GM21576 (cell line): Measurements from ENCODE around the gene MLXIP.
"Not testable (repeated sequence)": the region's sequence is repeated elsewhere in the genome, so short reads cannot be mapped to it uniquely, and the experiment has no call there.

ENCODE experiments used
- ATAC-seq: cut with Tn5 transposase; IDR thresholded peaks from one replicate; pipeline ENCODE4 v1.9.1; 2021; ENCODE audit warnings: mild to moderate bottlenecking, moderate library complexity; ENCODE audit not compliant: unreplicated experiment

The MLXIP gene

DNA sequence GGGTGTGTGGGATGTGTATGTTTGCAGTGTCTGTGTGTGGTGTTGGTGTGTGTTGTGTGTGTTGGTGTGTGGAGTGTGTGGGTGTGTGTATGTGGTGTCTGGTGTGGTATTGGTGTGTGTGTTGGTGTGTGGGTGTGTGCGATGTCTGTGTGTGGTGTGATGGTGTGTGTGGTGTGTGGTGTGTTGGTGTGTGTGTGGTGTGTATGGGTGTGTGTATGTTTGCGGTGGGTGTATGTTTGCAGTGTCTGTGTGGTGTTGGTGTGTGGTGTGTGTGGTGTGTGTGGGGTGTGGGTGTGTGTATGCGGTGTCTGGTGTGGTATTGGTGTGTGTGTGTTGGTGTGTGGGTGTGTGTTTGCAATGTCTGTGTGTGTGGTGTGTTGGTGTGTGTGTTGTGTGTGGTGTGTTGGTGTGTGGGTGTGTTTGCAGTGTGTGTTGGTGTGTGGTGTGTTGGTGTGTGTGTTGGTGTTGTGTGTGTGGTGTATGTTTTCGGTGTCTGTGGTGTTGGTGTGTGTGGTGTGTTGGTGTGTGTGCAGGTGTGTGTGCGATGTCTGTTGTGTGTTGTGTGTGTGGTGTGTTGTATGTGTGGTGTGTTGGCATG, 15.7 kb downstream of the MLXIP start:
- no peak for ATAC-seq

DNA sequence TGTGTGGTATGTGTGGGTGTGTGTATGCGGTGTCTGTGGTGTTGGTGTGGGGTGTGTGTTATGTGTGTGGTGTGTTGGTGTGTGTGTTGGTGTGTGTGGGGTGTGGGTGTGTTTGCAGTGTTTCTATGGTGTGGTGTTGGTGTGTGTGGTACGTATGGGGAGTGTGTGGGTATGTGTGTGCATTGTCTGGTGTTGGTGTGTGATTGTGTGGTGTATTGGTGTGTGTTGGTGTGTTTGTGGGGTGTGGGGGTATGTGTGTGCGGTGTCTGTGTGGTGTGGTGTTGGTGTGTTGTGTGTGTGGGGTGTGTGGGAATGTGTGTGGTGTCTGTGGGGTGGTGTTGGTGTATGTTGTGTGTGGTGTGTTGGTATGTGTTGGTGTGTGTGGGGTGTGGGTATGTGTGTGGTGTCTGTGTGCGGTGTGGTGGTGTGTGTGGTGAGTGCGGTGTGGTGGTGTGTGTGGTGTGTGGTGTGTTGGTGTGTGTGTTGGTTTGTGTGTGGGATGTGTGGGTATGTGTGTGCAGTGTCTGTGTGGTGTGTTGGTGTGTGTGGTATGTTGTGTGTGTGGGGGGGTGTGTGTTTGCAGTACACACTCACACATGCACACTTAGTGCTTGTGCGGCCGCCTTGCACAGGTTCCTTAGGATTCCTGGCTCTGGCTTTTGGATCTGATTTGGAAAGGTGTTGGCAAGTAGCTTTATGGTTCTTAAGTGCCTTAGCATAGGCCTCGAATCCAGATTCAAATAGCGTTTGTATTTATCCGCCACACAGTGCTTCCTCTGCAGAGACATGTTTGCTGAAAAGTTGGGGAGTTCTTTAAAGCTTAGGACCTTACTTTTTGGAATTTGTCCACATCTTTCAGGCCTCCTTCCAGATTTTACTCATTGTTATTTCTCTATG, 16.4 kb downstream of the MLXIP start:
- ATAC-seq: no peak

DNA sequence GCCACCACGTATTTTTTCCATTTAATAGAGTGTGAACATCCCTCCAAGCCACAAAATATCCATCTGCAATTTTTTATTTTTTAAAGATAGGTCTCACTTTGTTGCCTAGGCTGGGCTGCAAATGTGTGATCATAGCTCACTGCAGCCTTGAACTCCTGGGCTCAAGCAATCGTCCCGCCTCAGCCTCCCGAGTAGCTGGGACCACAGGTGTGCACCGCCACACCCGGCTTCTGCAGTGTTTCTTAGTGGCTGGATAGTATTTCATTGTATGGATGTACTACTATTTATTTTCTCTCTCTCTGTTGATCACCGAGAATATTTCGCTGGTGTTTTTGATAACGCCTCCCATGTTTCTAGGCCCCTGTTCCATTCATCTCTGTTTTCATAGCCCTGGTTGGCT, 17.5 kb downstream of the MLXIP start:
- no peak for ATAC-seq

DNA sequence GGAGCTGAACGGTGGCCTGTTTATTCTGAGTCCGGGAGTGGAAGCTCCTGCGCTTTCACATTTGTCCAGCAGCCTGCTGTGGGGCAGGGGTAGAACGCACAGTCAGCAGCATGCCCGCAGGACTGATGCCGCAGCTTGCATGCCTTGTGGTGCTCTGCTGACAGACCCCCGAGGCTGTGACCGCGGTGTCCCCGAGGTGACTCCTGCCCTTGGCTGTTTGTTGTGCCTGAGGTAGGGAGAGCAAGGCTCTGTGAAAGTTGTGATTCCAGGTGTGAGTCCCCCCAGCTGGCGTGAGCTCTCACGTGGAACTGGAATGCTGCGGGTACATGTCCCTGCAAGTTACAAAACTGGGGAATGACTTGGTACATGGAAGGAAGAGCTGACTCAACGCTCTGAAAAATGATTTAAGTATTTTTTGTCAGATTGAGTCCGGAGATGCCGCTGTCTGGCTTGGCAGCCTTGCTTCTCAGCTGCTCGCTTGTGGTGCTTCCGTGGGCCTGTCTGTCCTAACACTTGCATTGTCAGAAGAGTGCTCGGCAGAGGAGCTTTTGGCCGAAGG, 18.1 kb downstream of the MLXIP start:
- ATAC-seq: no peak

DNA sequence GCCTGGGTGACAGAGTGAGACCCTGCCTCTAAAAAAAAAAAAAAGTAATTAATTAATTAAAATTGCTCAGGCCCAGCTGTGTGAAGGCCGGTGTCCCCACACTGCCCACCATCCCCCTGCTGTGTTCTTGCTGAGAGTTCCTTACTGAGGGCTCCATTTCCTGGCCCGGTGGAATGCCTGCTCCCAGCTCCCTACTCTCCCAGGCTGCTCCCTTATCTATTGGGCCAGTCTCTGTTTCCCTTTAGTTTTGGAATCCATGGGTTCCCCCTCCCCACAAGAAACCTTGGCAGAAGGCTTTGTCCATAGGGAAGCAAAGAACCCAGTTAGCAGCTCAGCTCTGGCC, 19.0 kb downstream of the MLXIP start:
- ATAC-seq: no peak

DNA sequence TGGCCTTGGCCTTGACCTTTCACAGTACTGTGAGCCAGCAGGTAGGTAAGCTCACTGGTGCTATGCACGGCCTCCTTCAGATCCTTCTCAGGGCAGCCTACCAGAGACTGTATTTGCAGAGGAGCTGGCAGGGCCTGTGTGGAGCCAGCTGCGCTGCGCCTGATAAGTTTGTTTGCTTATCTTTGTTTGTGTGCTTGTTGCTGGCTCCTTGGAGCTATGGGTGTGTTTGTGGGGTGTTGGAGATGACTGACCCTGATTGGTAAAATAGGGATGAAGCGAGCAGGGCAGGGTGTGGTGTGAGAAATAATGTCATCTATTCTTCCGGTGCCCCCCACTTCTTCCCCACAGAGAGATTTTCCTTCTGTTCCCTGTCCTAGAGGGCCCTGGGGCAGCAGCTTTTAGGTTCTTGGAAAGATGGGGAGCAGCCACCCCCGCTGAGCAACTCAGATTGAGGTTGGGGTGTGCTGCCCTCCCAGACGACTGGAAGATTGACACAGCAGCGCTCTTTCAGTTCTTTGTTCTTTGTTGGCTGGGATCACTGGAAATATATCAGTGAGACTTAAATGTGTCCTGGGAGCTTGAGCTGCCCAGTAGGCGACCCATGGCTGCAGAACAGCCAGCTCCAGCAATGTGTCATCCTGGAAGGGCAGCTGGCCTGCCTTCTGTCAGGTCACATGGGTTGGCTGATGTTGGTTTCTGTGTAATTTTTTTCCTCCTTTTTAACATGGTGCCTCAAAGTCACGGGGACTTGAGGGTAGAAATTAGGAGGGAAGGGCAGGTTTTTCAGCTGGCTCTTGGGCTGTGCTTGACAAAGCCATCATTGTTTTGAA, 19.6 kb downstream of the MLXIP start:
- ATAC-seq: no peak

DNA sequence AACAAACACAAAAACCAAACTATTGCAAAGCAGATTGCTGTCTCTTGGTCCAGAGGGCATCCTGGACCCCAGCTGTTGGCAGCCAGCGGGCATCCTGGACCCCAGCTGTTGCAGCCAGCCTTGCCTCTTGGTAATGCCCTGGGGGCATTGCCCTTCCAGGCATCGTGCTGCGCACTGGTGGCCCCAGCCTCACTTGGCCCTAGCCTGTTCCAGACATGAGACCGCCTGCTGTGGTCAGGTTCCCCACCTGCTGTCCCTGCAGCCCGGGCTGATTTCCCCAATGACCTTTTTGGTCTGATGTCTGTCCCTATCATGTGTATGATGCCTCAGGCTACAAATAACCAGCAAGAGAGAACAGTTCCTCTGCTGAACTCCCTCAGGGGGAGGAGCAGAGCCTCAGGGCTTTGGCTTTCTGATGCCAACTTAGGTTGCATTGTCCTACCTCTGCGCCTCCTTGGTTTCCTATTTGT, 20.8 kb downstream of the MLXIP start:
- no peak for ATAC-seq

DNA sequence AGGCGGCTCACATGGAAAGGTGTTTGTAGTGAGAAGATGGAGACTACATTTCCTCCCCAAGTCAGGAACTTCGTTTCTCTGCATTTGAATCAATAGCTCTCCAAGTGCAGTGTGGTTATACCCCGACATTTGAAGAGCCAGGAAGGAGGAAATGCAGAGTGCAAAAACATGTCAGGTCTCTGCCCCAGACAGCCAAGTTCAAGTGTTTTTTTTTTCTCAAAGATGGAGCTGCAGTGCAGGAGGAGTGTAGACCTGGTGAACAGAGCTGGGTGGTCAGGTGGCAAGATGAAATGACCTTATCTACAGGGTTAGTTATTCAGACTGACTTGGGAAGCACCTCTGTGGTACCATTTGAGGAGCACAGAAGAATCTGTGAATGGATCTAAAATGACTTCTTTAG, 21.3 kb downstream of the MLXIP start:
- no peak for ATAC-seq

DNA sequence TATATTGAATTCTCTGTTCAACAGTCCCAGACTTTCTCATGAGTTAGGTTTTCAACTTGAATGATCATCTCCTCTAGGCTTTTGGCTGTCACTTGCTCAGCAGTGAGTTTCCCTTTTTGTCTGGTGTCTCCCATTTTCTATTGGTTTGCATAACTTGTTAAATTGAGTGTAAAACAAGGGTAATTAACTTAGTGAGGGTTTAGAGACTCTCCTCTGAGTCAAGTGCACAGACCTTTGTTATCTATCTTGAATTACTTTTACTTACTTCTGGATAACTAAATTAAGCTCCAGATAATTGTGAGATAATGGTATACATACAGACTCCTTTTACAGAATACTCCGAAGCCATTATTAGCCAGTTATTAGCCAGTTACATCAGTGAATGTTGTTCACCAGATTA, 22.0 kb downstream of the MLXIP start:
- no peak for ATAC-seq

DNA sequence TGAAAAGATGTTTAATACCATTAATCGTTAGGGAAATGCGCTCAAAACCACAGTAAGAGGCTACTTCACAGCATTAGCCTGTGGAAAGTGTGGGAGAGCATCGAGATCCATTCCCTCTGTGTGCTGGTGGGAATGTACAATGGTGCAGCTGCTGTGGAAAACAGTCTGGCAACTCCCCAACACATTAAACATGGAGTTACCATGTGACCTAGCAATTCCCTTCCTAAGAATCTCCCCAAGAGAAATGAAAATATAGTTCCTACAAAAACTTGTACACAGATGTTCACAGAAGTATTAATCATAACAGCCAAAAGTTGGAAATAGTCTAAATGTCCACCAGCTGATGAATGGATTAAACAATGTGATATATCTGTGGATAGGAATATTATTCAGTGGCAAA, 23.8 kb downstream of the MLXIP start:
- ATAC-seq: no peak

DNA sequence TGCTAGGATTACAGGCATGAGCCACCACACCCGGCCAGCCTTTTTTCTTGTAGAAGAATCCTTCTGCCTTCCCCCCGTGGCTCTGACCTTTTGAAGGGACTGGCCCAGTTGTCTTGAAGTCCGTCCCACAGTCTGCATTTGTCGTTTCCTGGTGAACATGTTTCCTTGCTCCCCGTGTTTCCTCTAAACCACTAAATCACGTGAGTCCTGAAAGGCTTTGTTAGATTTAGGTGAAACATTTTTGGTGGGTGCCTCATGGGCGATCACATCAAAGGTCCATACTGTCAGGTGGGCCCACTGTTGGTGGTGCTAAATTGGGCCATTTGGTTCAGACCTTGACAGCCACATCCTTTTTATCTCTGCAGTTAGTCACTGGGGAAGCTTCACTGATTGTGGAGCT, 26.3 kb downstream of the MLXIP start:
- no peak for ATAC-seq

DNA sequence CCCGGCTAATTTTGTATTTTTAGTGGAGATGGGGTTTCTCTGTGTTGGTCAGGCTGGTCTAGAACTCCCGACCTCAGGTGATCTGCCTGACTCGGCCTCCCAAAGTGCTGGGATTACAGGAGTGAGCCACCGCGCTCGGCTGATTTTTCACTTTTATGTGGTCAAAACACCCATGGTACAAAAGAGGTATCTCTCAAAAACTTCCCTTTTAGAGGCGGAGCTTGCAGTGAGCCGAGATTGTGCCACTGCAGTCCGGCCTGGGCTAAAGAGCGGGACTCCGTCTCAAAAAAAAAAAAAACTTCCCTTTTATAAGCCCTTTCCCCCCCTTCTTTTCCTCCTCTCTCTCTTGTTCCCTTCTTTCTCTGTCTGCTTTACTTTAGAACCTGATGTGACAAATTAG, 26.9 kb downstream of the MLXIP start:
- ATAC-seq: not testable (repeated sequence)

DNA sequence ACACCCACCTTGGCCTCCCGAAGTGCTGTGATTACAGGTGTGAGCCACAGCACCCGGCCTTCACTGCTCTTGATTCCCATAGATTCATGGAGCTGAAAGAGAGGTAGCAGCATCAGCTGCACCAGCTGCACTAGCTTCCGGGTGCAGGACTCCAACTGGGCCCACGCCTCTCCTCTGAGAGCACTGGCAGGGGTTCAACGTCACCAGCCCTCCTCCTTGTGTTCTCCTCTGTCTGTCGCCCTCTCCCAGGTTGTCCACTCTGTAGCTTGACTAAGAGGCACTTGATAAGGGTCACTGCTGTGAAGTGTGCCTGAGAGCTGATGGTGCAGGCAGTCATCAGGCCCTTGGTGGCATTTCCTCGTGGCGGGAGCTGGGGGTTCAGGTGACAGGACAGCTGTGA, 28.3 kb downstream of the MLXIP start:
- no peak for ATAC-seq

DNA sequence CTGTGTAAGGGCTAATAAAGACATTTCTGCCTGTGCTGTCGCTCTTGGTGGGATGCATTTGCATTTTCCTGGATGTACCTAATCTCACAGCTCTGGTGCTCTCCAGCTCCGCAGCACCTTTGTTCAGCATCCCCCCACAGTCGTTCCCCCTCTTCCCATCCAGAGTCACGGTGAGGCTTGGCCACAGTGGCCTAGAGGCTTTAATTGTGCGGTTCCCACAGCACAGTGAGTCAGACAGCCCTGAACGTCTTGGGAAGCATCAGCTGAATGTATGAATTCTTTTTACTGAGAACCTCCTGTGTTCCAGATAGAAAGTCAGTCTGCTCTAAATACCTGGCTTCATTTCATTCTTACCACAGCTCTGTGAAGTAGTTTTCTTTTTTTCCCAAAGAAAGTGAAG, 28.7 kb downstream of the MLXIP start:
- no peak for ATAC-seq

DNA sequence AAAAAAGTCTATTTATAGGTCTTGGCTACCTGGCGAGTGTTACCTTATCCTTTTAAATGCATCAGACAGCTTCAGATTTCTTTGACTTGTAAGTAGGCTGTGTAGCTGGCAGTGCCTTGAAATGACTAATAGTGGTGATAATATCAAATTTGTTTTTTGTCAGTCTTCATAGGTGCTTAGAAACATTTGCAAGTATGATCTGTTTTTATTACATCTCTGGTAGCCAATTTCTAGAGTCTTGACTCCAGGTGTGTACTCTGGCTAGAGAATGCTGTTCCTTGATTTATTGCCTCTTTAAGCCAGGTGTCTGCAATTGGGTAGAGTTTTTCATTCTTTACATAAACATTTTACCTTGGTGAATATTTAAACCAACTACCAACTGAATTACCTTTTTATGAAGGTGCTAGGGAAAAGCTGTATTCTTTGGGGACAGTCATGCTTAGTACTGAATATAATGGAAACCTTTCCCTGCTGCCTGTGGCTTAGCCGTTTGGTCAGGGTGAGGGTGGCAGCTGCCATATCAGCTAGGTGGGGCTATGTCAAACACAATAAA, 32.6 kb downstream of the MLXIP start:
- ATAC-seq: no peak

DNA sequence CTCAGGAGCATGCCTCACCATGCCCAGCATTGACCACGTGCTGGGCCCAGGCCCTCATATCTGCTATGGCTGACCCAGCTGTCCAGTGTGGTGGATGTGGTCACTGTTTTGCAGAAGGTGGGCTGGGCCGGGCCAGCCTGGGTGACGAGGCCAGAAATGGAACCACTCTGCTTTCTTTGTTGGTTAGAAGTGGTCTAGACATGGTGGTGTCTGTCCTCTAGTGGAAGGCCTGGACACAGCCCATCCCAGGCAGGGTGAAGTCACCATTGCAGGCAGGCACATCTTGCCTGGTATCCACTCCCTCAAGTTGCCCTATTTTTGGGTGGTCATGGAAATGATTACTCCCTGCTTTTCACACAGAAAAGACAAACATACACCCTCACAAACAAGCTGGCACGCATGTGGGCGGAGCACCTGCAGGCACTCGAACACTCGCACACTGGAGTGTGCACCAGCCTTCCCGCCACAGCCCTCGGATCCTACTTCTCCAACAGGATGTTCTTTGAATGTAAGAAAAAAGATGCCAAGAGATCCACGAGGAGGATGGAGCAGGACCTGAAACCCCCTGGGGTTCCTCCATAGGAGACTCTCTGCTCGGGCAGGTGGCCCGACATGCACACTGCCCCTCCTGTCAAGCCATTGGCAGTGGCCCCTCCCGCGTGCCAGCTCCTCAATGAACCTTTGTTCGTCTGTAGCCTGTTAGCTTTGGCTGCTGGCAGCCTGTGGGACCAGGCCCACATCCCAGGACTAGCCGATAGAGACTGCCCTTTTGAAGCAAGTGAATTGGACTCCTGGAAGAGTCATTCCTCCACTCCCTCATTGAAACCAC, 38.4 kb downstream of the MLXIP start:
- no peak for ATAC-seq

DNA sequence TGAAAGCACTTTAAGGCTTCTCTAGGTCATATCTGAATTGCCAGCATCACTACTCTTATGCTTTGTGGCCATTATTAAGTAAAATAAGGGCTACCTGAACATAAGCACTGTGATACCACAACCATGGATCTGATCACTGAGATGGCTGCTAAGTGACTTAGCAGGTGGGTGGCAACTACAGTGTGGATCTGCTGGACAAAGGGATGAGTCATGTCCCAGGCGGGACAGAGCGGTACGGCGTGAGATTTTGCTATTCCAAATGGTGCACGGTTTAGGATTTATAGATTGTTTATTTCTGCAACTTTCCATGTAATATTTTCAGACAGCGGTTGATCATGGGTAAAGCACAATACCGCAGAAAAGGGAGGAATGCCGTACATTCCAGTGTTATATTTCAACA, 39.4 kb downstream of the MLXIP start:
- no peak for ATAC-seq

DNA sequence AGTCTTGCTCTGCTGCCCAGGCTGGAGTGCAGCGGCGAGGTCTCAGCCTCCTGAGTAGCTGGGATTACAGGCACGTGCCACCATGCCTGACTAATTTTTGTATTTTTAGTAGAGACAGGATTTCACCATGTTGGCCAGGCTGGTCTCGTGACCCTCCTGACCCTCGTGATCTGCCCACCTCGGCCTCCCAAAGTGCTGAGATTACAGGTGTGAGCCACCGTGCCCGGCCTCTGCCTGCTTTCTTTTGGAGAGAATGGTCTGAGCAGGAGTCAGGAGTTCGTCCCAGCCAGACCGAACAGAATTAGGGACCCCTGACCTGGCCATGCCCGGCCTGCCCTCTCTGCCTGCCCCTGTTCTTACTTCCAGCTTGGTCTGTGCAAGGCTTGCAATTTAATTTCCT, 42.8 kb downstream of the MLXIP start:
- not testable (repeated sequence) for ATAC-seq

DNA sequence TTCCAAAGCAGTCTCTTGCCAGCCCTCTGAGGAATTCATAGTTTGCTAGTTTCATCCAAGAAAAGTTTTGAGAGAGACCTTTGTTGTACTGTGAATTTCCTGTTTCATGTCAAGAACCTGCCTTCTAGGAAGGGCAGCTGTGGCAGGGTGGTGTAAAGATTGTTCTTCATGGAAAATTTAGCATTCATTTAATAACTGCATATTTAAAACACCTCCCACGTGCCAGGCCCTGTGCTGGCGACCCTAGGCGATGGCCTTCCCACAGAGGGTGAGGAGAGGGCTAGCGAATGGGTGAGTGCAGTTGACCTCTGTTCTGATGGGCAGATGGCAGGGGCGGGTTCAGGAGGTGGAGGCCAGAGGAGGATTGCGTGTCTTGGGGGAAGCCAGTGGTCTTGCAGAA, 43.2 kb downstream of the MLXIP start:
- ATAC-seq: no peak

DNA sequence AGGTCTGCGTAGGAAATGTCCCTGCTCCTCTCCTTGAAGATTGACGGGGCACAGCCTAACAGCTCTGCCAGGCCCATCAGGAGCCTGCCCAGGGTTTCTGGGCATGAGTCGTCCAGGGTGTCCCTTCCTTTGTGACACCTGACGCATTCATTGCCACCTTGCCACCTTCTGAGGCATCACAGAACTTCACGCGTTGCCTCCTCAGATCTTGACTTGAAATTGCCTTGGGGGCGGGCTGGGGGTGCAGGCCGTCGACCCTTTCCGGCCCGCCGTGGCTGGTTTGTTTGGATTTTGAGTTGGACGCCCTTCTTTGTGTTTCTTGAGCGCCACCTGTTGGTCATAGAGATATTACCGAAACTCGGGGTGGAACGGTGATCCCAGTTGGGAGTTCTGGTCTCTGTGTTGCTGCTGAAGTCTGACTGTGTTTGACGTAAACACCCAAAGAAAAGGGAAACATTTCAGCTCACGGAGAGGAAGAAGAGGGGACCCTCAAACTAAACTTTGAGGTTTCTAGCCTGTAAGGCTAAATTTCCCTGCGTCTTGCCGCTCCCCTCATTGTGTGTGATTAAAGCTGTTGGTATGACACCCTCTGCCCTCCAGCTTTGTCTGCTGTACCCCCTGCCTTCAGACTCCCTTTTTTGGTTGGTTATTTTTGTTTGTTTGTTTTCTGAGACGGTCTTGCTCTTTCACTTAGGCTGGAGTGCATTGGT, 44.6 kb downstream of the MLXIP start:
- no peak for ATAC-seq
